Measurements from ENCODE around the gene DGKI.

DNA sequence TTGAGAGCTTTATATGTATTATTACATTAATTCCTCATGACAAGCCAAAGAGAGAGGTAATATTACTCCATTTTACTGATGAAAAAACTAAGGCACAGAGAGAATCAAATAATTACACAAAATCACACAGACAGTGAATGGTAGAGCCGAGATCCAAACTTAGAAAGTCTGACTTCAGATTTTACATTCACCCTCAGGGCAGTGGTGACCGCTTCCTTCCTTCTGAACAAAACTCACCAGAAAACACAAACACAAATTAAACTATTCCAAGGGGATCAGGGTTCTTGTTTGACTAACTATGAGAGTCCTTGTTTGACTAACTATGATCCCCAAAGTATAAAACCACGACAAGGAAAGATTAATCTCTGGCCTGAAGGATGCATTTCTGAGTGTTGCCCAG, 435.3 kb downstream of the DGKI start:
- no peak for TF ChIP-seq EZH2phosphoT487 (conservative IDR thresholded peaks at IDR 0.05; ENCODE audit: low read length)
- TF ChIP-seq, protein P1, sequence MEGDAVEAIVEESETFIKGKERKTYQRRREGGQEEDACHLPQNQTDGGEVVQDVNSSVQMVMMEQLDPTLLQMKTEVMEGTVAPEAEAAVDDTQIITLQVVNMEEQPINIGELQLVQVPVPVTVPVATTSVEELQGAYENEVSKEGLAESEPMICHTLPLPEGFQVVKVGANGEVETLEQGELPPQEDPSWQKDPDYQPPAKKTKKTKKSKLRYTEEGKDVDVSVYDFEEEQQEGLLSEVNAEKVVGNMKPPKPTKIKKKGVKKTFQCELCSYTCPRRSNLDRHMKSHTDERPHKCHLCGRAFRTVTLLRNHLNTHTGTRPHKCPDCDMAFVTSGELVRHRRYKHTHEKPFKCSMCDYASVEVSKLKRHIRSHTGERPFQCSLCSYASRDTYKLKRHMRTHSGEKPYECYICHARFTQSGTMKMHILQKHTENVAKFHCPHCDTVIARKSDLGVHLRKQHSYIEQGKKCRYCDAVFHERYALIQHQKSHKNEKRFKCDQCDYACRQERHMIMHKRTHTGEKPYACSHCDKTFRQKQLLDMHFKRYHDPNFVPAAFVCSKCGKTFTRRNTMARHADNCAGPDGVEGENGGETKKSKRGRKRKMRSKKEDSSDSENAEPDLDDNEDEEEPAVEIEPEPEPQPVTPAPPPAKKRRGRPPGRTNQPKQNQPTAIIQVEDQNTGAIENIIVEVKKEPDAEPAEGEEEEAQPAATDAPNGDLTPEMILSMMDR (IDR thresholded peaks at IDR 0.05; ENCODE audit: insufficient read depth, low read length, poor library complexity, severe bottlenecking) = no peak
